ENCODE measurements around the gene SH3GL1. TPM values are rescaled to one million over a fixed set of nuclear protein-coding genes. Genes with fewer than 3 reads are reported as not detected.
A peak's percentile ranks its signal among the peaks of the same experiment; 100 is the strongest.

The SH3GL1 gene
- total and polyA plus RNA-seq, 10 of the 15 experiments (the other 5 are each of a cell fraction or from before 2014, with no cell fraction given), result 0.93 to 47.4 (median 28.4) TPM

DNA sequence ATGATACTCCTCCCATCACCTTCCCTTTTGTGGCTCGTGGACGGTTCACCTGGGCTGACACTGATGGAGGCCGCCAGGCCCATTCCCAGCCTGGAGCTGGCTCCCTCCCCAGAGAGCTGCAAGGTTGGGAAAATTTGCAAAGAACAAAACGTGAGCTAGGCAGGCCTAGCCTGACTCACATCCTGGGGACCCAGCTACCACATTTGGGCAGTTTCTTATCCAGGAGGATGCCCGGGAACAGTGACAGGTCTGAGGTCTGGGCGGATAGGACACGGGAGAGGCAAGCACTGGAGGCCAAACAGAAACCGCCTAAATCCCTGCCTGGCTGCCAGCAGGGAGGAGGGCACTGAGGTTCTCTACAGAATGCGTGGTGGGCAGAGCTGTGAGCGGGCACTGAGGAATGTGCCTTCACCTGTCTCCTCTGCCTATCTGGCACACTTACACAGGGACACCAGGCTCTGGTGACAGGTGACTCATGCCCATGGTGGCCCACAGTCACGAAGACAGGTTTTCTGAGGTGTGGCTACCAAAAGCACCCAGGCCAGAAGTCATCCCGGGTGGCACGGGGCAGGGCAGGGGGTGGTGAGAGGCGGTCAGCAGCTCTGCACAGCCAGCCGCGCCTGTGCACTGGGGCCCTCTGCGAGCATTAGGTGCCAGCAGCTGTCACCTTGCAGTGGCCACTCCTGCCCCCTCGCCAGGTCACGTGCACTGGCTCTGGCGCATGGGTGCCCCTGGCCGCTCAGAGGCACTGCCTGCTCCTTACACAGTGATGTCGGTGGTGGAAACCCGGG, 23.2 kb downstream of the SH3GL1 start:
- DNase-seq (ENCODE audit: low read depth, low spot score), result no peak
- Histone ChIP-seq H3K9ac (ENCODE audit: control insufficient read depth, insufficient read depth, low read length) (peak overlapping the region; percentile 77), H3K4me2 (ENCODE audit: control insufficient read depth, insufficient read depth) (peak overlapping the region; percentile 93), H3K4me3 (peak overlapping the region; percentile 52; the same call in 1 of the 2 replicates), H3K27me3 (replicated peaks in 1 of 2; ENCODE audit: control insufficient read depth in 2 of 2, insufficient read depth in 2 of 2, low read length in 1 of 2) (no peaks in the 10 kb centered on the region), H3K36me3 (ENCODE audit: control insufficient read depth in 2 of 2, insufficient read depth in 2 of 2, low read length in 1 of 2) (peaks cover 5 to 16% of the 10 kb centered on the region in 2 experiments; a peak in 3 of 4 replicates), H4K20me1 (ENCODE audit: control insufficient read depth, insufficient read depth) (no peaks in the 10 kb centered on the region), H3K27ac (ENCODE audit: control insufficient read depth, insufficient read depth) (peak overlapping the region; percentile 93), H2AFZ (ENCODE audit: control insufficient read depth, low read depth, low read length) (no peak overlapping the region), H3K4me1 (ENCODE audit: control insufficient read depth, insufficient read depth, low read length) (peaks cover 85% of the 10 kb centered on the region), H3K9me3 (replicated peaks; ENCODE audit: control insufficient read depth, insufficient read depth, low read length) (no peaks in the 10 kb centered on the region), H3K79me2 (ENCODE audit: control insufficient read depth, insufficient read depth, low read length) (peaks cover 91% of the 10 kb centered on the region)
- POLR2A ChIA-PET, result interaction anchor here (0.7 to 9.4 kb wide), 7 partner anchors 17 to 351 kb away, joined by 3 to 110 read pairs (median 5); partner anchors contain the start of genes EBI3 and SH3GL1
- SMC1A ChIA-PET (ENCODE audit: uncharacterized antibody, unreplicated experiment), result interaction anchor here (0.7 to 4.1 kb wide), 3 partner anchors 17 to 234 kb away, joined by 3 to 27 read pairs (median 3); no protein-coding TSS in a partner anchor
- RAD21 ChIA-PET (ENCODE audit: unreplicated experiment), result interaction anchor here (1.1 to 1.4 kb wide), 2 partner anchors 18 to 25 kb away, joined by 3 to 5 read pairs; partner anchors contain the start of gene CHAF1A
- intact Hi-C loops (cut with micrococcal nuclease; ENCODE audit: unreplicated experiment), result no loop called here
- in situ Hi-C loops (cut with MboI), result no loop called here
- CTCF ChIA-PET, result interaction anchor here (1.0 to 2.9 kb wide), 9 partner anchors 9 to 38 kb away, joined by 3 to 24 read pairs (median 5); partner anchors contain the start of genes CHAF1A and SH3GL1
- TF ChIP-seq RAD51 (IDR thresholded peaks at IDR 0.05) (no peak), SUPT20H (IDR thresholded peaks at IDR 0.05; ENCODE audit: borderline replicate concordance, control insufficient read depth, low read depth, low read length) (no peak)
- TF ChIP-seq, protein P1, sequence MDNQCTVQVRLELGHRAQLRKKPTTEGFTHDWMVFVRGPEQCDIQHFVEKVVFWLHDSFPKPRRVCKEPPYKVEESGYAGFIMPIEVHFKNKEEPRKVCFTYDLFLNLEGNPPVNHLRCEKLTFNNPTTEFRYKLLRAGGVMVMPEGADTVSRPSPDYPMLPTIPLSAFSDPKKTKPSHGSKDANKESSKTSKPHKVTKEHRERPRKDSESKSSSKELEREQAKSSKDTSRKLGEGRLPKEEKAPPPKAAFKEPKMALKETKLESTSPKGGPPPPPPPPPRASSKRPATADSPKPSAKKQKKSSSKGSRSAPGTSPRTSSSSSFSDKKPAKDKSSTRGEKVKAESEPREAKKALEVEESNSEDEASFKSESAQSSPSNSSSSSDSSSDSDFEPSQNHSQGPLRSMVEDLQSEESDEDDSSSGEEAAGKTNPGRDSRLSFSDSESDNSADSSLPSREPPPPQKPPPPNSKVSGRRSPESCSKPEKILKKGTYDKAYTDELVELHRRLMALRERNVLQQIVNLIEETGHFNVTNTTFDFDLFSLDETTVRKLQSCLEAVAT (IDR thresholded peaks at IDR 0.05), result 0 out of 2 replicates have a peak, but pooled peaks have one; percentile 52
- no peak for ATAC-seq
- no TSS peak for BruUV-seq (replicated peaks)
- WGBS (ENCODE audit: insufficient coverage, insufficient replicate concordance, low lambda C conversion rate, missing lambda C conversion rate), result 92% methylated on average over 23 of the region's 23 CpGs
- no peak for FAIRE-seq
